Activated CD4-positive, alpha-beta T cell treated with anti-CD3 and anti-CD28 coated beads, Interleukin-2, amount 10 ng/mL, durations not matched to agents 7 days and 5 days (primary cell): ENCODE results near the gene KIAA0319L. TPM values are rescaled to one million over a fixed set of nuclear protein-coding genes. Genes with fewer than 3 reads are reported as not detected.

ENCODE experiments used
- CTCF ChIA-PET: fragments of 350-600 bp; sonication (Branson Sonifier 250); formaldehyde crosslinking; loops from one replicate; lab custom pipeline; 2021; ENCODE audit warnings: antibody characterized with exemption; lab: Charles Lee
- POLR2A ChIA-PET: fragments of 350-600 bp; sonication (Branson Sonifier 250); formaldehyde crosslinking; loops from one replicate; lab custom pipeline; 2021; ENCODE audit warnings: antibody characterized with exemption; lab: Charles Lee
- DNase-seq: peaks from one replicate; pipeline ENCODE4 v3.0.0-alpha.2; 2020
- H3K27ac Mint-ChIP-seq: one replicate; pipeline ENCODE4 v1.8.0; 2021; ENCODE audit warnings: mild to moderate bottlenecking, moderate library complexity, mixed read lengths
- H3K27me3 Mint-ChIP-seq: one replicate; pipeline ENCODE4 v1.8.0; 2021; ENCODE audit warnings: mixed read lengths
- H3K36me3 Mint-ChIP-seq: one replicate; pipeline ENCODE4 v1.8.0; 2021; ENCODE audit warnings: low read depth, mixed read lengths
- H3K4me1 Mint-ChIP-seq: one replicate; pipeline ENCODE4 v1.8.0; 2021; ENCODE audit warnings: mixed read lengths
- H3K4me3 Mint-ChIP-seq: one replicate; pipeline ENCODE4 v1.8.0; 2021; ENCODE audit warnings: mild to moderate bottlenecking, moderate library complexity, mixed read lengths
- H3K9me3 Mint-ChIP-seq: one replicate; pipeline ENCODE4 v1.8.0; 2021; ENCODE audit warnings: mixed read lengths
- total RNA-seq, 2 experiments: library from RNA; stranded (reverse); gene quantifications; one replicate each; pipeline ENCODE4 v1.2.3, GENCODE V29; 2021

KIAA0319L gene
- 10 to 100 TPM; 37.6 to 46.3 TPM for total RNA-seq

- H3K4me1 Mint-ChIP-seq: peaks cover 46% of the 10 kb centered on the region
Measured at GRCh38 chr1:35557118-35557610, at the start of gene KIAA0319L. KIAA0319L (minus strand) TSS chr1:35557403; CDS start chr1:35554491, 2,912 bp downstream.

DNA sequence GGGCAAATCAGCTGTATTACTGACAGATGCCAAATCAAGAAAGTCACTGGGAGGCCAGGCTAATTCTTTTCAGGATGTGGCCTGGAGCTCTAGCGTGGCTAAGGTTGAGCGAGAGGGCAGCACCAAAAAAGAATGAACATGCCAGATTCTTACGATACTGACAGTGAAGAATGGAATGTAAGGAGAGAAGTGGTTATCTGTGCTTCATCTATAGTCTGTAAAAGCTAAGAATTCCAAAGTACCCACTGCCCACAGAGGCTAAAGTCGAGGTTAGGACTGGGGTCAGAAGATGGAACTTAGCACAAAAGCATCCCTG, 48.6 kb upstream of the KIAA0319L start:
- Mint-ChIP-seq H3K9me3 (no peaks in the 10 kb centered on the region), H3K36me3 (peaks cover 58% of the 10 kb centered on the region), H3K27ac (no peak overlapping the region), H3K27me3 (no peaks in the 10 kb centered on the region), H3K4me1 (peaks cover 13% of the 10 kb centered on the region), H3K4me3 (no peak overlapping the region)
- ChIA-PET POLR2A (no interaction called here), CTCF (interaction anchor here (1.2 kb wide), 1 partner anchor 111 kb away, joined by 4 read pairs; no protein-coding TSS in a partner anchor)
- no peak for DNase-seq

More at GRCh38 chr1:35557118-35557610, at the start of gene KIAA0319L:
- Mint-ChIP-seq H3K4me3 (peak within 1 kb of the TSS; percentile 97), H3K36me3 (peaks cover 22% of the 10 kb centered on the region), H3K27ac (peak within 1 kb of the TSS; percentile 98), H3K27me3 (no peaks in the 10 kb centered on the region), H3K9me3 (no peaks in the 10 kb centered on the region)
- CTCF ChIA-PET: interaction anchor here (0.6 to 2.4 kb wide), 11 partner anchors 10 to 242 kb away, joined by 3 to 7 read pairs (median 4); no protein-coding TSS in a partner anchor
- POLR2A ChIA-PET: interaction anchor here (0.7 to 1.0 kb wide), 2 partner anchors 18 to 47 kb away, joined by 4 to 13 read pairs; no protein-coding TSS in a partner anchor
- no peak for DNase-seq

- Mint-ChIP-seq H3K4me1 (peaks cover 11% of the 10 kb centered on the region), H3K9me3 (no peaks in the 10 kb centered on the region), H3K27me3 (no peaks in the 10 kb centered on the region), H3K36me3 (peaks cover 57% of the 10 kb centered on the region), H3K27ac (no peak overlapping the region), H3K4me3 (no peak overlapping the region)
- ChIA-PET POLR2A (no interaction called here), CTCF (interaction anchor here (1.0 to 2.6 kb wide), 3 partner anchors 11 to 111 kb away, joined by 3 to 11 read pairs (median 4); no protein-coding TSS in a partner anchor)
- no peak for DNase-seq
Measured at GRCh38 chr1:35605071-35605866, 48.1 kb upstream of the KIAA0319L start.

DNA sequence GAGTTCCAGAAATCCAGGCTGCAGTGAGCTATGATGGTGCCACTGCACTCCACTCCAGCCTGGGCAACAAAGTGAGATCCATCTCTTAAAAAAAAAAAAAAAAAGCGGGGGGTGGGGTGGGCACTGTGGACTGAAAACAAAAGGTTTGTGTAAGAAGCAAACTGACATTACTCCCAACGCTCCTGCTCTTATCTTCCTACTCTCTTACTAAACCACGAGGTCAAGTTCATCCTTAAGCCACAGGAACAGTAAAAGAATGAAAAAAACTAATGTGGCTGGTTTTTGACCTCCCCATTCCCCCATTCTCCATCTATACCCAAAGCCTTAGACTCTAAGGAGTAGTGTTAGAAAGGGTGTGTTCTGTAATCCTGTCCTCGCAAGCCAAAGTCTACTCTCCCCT, 46.7 kb upstream of the KIAA0319L start:
- Mint-ChIP-seq H3K36me3 (peaks cover 55% of the 10 kb centered on the region), H3K27me3 (no peaks in the 10 kb centered on the region), H3K9me3 (no peaks in the 10 kb centered on the region), H3K27ac (peak overlapping the region; percentile 52), H3K4me1 (peaks cover 6% of the 10 kb centered on the region), H3K4me3 (no peak overlapping the region)
- no peak for DNase-seq
- ChIA-PET CTCF (interaction anchor here (0.6 to 2.6 kb wide), 2 partner anchors 10 to 128 kb away, joined by 3 to 11 read pairs; no protein-coding TSS in a partner anchor), POLR2A (interaction anchor here (0.7 kb wide), 1 partner anchor 159 kb away, joined by 3 read pairs; no protein-coding TSS in a partner anchor)

DNA sequence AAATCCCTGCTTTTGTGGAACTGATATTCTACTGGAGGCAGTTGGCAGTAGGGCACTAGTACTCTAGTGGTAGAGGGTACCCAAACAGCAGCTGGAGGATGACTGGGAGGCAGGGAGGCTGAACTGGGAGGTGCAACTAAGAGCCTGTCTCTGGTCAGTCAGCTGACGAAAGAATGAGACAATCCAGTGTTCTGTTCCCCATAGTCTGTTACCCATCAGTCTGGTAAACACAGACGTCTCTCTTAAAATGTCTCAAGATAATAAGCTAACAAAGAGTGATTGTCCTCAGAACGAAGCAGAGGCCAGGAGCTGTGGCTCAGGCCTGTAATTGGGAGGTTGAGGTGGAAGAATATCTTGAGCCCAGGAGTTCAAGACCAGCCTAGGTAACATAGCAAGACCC, 46.3 kb upstream of the KIAA0319L start:
- DNase-seq: no peak
- Mint-ChIP-seq H3K9me3 (no peaks in the 10 kb centered on the region), H3K36me3 (peaks cover 52% of the 10 kb centered on the region), H3K27ac (no peak overlapping the region), H3K4me1 (peaks cover 6% of the 10 kb centered on the region), H3K27me3 (no peaks in the 10 kb centered on the region), H3K4me3 (no peak overlapping the region)
- ChIA-PET POLR2A (interaction anchor here (0.7 kb wide), 1 partner anchor 159 kb away, joined by 3 read pairs; no protein-coding TSS in a partner anchor), CTCF (interaction anchor here (0.6 to 2.6 kb wide), 2 partner anchors 10 to 128 kb away, joined by 3 to 11 read pairs; no protein-coding TSS in a partner anchor)

DNA sequence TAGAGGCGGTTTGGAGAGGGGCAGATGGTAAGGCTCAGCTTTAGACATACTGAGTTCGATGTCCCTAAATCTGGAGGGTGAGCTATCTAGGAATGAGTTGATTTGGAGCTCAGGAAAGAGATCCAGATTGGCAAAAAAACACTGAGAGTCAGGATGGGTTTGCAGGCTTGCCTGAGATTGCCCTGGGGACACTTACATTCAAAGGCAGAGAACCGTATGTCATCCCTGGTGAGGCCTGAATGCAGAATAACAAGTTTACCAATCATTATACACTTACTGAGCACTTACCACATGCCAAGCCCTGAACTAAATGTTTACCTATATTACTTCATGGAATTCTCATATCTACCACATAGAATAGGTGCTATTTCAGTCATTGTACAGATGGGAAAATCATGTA, 43.4 kb upstream of the KIAA0319L start:
- ChIA-PET CTCF (interaction anchor here (1.2 kb wide), 1 partner anchor 115 kb away, joined by 3 read pairs; no protein-coding TSS in a partner anchor), POLR2A (no interaction called here)
- H3K27me3 Mint-ChIP-seq: no peaks in the 10 kb centered on the region
- H3K36me3 Mint-ChIP-seq: peaks cover 28% of the 10 kb centered on the region
- no peaks in the 10 kb centered on the region for H3K9me3 Mint-ChIP-seq
- no peak overlapping the region for H3K4me3 Mint-ChIP-seq
- no peaks in the 10 kb centered on the region for H3K4me1 Mint-ChIP-seq
- DNase-seq: no peak
- H3K27ac Mint-ChIP-seq: no peak overlapping the region

- no peak for DNase-seq
- H3K4me3 Mint-ChIP-seq: no peak overlapping the region
- peaks cover 22% of the 10 kb centered on the region for H3K36me3 Mint-ChIP-seq
- CTCF ChIA-PET: interaction anchor here (0.5 to 1.2 kb wide), 2 partner anchors 117 to 170 kb away, joined by 3 to 4 read pairs; no protein-coding TSS in a partner anchor
- POLR2A ChIA-PET: no interaction called here
- no peaks in the 10 kb centered on the region for H3K4me1 Mint-ChIP-seq
- H3K27me3 Mint-ChIP-seq: no peaks in the 10 kb centered on the region
- H3K9me3 Mint-ChIP-seq: no peaks in the 10 kb centered on the region
- H3K27ac Mint-ChIP-seq: no peak overlapping the region
Measured at GRCh38 chr1:35599411-35599810, 42.2 kb upstream of the KIAA0319L start.

- no peaks in the 10 kb centered on the region for H3K27me3 Mint-ChIP-seq
- no peaks in the 10 kb centered on the region for H3K4me1 Mint-ChIP-seq
- CTCF ChIA-PET: interaction anchor here (0.5 kb wide), 1 partner anchor 170 kb away, joined by 4 read pairs; no protein-coding TSS in a partner anchor
- peaks cover 18% of the 10 kb centered on the region for H3K36me3 Mint-ChIP-seq
- H3K9me3 Mint-ChIP-seq: no peaks in the 10 kb centered on the region
- no peak overlapping the region for H3K27ac Mint-ChIP-seq
- DNase-seq: no peak
- POLR2A ChIA-PET: no interaction called here
- H3K4me3 Mint-ChIP-seq: no peak overlapping the region
Measured at GRCh38 chr1:35598895-35599294, 41.7 kb upstream of the KIAA0319L start.

DNA sequence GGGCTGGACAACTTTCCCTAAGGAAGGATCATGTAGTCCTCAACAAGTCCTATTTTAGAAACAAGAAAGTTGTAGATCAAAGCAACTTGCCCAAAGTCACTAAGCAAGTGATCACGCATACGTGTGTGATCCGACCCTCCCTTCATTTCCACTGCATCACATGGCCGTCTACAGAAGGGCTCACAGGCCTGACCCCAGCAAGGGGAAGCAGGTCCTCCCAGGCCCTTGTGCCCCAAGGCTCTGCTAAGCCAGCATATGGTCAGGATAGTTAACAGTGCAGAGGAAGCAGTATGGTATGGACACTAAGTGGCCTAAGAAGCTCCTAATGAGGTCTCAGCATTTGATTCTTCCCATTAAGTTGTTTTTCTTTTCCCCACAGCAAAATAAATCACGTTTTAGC, 40.7 kb upstream of the KIAA0319L start:
- no peak for DNase-seq
- Mint-ChIP-seq H3K27me3 (no peaks in the 10 kb centered on the region), H3K27ac (no peak overlapping the region), H3K4me1 (peaks cover 10% of the 10 kb centered on the region), H3K4me3 (no peak overlapping the region), H3K9me3 (no peaks in the 10 kb centered on the region), H3K36me3 (peaks cover 8% of the 10 kb centered on the region)
- CTCF ChIA-PET: no interaction called here
- POLR2A ChIA-PET: no interaction called here

DNA sequence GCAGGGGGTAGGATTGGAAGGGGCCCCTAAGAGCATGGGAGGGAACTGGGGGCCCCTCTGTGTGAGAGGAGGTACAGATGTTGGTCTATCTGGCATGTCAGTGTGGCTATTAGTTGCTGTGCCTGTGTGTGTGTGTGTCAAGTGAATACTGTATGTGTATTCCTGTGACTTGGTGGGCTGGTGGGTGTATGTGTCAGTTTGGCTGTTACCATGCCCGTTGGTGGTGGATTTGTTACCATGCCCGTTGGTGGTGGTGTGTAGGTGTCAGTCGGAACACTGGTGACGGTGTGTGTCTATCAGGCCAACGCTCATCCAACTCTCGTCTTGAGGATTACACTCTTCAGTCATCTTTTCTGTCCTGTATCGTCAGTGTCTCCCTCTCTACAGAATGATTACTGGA, 38.5 kb upstream of the KIAA0319L start:
- ChIA-PET CTCF (no interaction called here), POLR2A (no interaction called here)
- H3K4me1 Mint-ChIP-seq: peaks cover 14% of the 10 kb centered on the region
- H3K4me3 Mint-ChIP-seq: no peak overlapping the region
- H3K9me3 Mint-ChIP-seq: no peaks in the 10 kb centered on the region
- no peak for DNase-seq
- no peaks in the 10 kb centered on the region for H3K27me3 Mint-ChIP-seq
- peaks cover 4% of the 10 kb centered on the region for H3K36me3 Mint-ChIP-seq
- H3K27ac Mint-ChIP-seq: no peak overlapping the region

DNA sequence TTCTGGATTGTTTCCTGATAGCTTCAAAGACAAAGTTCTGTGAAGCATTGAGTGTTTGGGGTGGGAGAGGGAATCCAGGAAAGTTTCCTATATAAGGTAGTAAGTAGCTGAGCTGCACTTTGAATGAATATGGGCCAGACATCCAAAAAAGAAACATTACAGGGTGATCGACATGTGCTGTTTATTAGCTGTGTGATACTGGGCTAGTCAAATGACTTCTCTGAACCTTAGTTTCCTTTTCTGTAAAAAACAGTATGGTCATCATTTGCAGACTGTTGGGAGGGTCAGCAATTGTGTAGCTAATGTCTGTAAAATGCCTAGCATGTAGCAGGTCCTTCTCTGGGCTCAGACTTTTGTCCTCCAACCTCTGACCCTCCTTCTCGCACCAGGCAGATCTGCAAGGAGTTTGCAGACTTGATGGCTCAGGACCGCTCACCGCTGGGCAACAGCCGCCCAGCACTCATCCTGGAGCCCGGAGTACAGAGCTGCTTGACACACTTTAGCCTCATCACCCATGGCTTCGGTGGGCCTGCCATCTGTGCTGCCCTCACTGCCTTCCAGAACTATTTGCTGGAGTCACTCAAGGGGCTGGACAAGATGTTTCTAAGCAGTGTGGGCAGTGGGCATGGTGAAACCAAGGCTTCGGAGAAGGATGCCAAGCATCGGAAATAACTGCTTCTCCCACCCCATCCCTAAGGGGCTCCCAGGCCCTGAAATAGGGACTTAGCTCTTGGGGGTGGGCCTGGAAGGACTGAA, 37.0 kb upstream of the KIAA0319L start:
- POLR2A ChIA-PET: interaction anchor here (0.6 kb wide), 1 partner anchor 16 kb away, joined by 4 read pairs; no protein-coding TSS in a partner anchor
- Mint-ChIP-seq H3K9me3 (no peaks in the 10 kb centered on the region), H3K36me3 (no peaks in the 10 kb centered on the region), H3K27me3 (no peaks in the 10 kb centered on the region), H3K4me1 (peaks cover 14% of the 10 kb centered on the region), H3K4me3 (no peak overlapping the region), H3K27ac (no peak overlapping the region)
- DNase-seq: no peak
- CTCF ChIA-PET: interaction anchor here (1.0 to 2.5 kb wide), 2 partner anchors 9 to 1891 kb away, joined by 3 to 11 read pairs; no protein-coding TSS in a partner anchor
